22Rv1 (cell line): ENCODE data around the gene SH2B2.
"Not testable (repeated sequence)": the region's sequence is repeated elsewhere in the genome, so short reads cannot be mapped to it uniquely, and the experiment has no call there.

Experiments used
- H3K27ac ChIP-seq: fragments of 450-650 bp; 2 replicates; pipeline ENCODE4 v1.5.1; 2017
- ZFX ChIP-seq: fragments of 450-650 bp; IDR thresholded peaks from 2 replicates; pipeline ENCODE4 v1.6.1; 2017; ENCODE audit warnings: antibody characterized with exemption, borderline replicate concordance
- TF ChIP-seq, protein P1 (sequence below): fragments of 450-650 bp; IDR thresholded peaks from 2 replicates; pipeline ENCODE4 v1.5.1; 2017; ENCODE audit warnings: mild to moderate bottlenecking

The SH2B2 gene

DNA sequence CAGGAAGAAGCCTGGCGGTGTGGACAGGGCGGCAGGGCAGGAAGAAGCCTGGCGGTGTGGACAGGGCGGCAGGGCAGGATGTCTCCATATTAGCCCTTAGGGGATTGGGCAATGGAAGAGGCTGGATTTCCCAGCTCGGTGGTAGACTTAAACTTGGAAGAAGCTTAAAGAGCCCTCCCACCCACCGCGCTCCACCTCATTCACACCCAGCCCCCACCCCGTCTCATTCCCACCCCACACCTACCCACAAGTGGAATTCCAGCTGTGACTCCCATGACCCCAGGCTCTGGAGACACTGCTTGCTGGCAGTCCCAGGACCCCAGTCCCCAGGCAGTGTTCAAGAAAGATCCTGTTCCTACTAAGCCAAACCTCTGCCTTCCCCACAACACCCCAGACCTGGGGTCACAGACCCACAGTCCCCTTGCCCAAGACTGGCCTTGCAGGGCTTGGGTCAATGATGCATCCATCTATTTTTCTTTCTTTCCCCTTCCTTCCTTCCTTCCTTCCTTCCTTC is 35.6 kb downstream of the SH2B2 start:
- TF ChIP-seq, protein P1, sequence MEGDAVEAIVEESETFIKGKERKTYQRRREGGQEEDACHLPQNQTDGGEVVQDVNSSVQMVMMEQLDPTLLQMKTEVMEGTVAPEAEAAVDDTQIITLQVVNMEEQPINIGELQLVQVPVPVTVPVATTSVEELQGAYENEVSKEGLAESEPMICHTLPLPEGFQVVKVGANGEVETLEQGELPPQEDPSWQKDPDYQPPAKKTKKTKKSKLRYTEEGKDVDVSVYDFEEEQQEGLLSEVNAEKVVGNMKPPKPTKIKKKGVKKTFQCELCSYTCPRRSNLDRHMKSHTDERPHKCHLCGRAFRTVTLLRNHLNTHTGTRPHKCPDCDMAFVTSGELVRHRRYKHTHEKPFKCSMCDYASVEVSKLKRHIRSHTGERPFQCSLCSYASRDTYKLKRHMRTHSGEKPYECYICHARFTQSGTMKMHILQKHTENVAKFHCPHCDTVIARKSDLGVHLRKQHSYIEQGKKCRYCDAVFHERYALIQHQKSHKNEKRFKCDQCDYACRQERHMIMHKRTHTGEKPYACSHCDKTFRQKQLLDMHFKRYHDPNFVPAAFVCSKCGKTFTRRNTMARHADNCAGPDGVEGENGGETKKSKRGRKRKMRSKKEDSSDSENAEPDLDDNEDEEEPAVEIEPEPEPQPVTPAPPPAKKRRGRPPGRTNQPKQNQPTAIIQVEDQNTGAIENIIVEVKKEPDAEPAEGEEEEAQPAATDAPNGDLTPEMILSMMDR, result no peak
- no peak for TF ChIP-seq ZFX
- no peak overlapping the region for H3K27ac ChIP-seq

DNA sequence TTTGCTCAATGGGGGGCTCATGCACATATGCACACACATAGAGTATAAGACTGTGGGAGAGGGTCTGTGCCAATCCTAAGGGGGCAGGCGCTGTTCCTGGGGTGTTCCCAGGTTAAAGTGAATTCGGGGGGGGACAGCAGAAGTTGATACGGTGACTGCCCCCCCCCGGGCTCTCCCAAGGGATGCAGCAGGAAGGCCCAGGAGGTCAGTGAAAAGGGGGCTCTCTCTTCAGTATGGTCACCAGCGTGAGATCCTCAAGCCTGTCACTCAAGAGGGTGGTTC is 37.2 kb downstream of the SH2B2 start:
- TF ChIP-seq, protein P1, result no peak
- TF ChIP-seq ZFX, result no peak
- no peak overlapping the region for H3K27ac ChIP-seq

DNA sequence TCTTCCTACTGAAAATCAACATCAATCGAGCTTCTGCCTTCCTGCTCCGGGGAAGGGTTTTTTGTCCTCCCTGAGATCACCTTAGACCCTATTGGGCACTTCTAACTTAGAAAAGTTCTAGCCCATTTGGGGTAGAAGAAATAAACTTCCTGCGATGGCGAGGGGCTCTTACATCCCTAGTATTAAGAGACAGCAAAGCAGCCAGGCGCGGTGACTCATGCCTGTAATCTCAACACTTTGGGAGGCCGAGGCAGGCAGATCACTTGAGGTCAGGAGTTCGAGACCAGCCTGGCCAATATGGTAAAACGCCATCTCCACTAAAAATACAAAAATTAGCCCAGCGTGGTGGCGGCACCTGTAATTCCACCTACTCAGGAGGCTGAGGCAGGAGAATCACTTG is 38.4 kb downstream of the SH2B2 start:
- not testable (repeated sequence) for H3K27ac ChIP-seq

DNA sequence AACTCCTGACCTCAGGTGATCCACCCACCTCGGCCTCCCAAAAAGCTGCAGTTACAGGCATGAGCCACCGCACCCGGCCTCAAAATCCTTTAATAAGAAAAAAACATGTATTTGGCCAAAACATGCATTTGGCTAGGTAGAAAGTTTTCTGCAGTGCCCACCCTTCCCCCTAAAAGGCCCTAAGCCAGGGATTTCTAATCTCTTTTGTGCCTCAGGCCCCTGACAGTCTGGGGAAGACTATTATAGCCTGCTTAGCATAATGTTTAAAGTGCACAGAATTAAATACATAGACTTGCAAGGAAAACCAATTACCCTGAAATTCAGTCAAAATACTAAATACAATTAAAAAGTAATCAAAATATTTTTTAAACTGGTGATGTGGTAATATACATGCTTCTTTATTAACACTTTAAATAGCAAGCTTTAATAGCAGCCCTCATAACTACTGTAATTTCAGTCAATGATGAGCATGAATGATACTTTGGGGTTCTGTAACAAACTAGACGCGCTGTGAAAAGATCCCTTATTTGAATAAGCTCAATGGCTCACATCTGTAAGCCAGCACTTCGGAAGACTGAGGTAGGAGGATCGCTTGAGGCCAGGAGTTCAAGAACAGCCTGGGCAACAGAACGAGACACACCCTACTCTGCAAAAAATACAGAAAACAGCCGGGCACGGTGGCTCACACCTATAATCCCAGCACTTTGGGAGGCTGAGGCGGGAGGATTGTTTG is 39.7 kb downstream of the SH2B2 start:
- TF ChIP-seq, protein P1, result no peak
- TF ChIP-seq ZFX, result no peak
- H3K27ac ChIP-seq, result no peak overlapping the region

DNA sequence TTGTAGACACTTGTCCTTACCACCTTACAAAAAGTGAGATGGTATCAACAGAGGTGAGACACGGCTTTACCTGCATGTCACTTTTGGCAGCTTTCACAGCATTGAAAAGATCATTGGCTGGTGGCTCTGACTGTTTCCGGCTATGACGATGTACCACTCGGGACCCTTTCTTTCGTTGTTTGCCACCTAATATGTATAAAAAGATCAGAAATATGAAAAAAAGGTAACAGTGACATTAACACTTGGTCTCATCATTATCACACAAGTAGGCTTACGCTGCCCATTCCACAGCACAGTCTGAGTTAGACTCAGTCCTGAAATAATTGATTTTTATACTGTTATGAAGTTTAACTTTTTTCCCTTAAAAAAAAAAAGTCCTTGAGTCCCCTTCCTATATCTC is 40.5 kb downstream of the SH2B2 start:
- H3K27ac ChIP-seq, result not testable (repeated sequence)

DNA sequence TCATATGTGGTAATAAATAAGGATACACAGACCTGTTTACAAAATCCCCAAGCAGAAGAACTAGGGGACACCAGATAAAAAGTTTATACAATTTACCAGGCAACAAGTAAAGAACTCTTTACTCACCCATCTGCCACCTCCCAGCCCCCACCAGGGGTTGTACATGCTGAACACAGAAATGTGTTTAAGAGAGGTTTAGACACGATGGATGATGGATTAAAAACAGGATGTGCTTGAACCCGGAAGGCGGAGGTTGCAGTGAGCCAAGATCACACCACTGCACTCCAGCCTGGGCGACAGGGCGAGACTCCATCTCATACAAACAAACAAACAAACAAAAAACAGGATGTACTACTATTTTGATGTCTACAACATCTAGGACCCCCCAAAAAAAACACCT is 42.2 kb downstream of the SH2B2 start:
- not testable (repeated sequence) for H3K27ac ChIP-seq

DNA sequence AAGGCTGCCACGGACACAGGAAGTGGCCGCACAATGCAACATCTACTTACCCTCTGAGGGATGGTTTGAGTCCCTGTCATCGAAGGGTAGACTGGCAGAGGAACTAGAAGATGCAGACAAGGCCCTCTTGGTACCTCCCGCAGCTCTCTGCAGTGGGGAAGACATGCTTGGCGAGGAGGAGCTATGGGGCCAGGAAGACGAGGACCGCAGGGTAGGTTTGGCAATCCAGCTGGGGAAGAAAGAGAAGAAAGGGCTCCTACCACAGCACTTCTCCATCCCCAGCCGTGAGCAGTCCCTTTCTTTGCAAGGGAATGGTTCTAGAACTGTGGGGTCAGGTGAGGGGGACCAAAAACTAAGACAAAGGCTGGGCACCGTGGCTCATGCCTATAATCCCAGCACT is 42.7 kb downstream of the SH2B2 start:
- H3K27ac ChIP-seq, result not testable (repeated sequence)

DNA sequence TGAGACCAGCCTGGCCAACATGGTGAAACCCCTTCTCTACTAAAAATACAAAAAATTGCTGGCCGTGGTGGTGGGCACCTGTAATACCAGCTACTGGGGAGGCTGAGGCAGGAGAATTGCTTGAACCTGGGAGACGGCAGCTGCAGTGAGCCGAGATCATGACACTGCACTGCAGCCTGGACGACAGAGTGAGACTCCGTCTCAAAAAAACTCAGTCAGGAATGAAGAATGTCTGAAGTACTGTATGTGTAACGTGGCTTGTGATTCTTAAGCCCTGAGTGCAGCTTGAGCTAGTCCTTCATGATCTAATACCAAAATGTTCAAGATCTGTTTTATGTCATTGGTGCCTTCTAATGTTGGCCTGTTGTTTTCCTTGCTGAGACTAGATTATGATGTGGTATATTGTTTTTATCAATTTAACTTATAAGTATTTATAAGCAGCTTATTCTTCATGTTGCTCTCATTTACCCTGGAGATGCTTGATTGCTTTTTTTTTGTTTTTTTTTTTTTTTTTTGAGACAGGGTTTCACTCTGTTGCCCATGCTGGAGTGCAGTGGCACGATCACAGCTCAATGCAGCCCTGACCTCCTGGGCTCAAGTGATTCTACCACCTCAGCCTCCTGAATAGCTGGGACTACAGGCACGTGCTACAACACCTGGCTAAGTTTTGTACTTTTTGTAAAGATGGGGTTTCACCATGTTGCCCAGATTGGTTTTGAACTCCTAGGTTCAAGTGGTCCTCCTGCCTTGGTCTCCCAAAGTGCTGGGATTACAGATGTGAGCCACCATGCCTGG is 44.2 kb downstream of the SH2B2 start:
- not testable (repeated sequence) for H3K27ac ChIP-seq

DNA sequence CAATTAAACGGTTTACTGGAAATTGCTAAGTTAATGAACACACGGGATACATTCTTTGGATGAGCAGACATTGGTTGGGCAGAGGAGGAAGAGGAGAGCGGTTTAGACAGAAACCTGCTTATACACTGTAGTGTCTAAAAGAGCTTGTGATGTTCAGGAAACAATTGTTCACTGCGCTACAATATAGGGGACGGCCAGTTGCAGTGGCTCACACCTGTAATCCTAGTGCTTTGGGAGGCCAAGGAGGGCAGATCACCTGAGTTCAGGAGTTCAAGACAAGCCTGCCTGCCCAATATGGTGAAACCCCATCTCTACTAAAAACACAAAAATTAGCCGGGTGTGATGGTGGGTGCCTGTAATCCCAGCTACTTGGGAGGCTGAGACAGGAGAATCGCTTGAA is 48.9 kb downstream of the SH2B2 start:
- not testable (repeated sequence) for H3K27ac ChIP-seq

DNA sequence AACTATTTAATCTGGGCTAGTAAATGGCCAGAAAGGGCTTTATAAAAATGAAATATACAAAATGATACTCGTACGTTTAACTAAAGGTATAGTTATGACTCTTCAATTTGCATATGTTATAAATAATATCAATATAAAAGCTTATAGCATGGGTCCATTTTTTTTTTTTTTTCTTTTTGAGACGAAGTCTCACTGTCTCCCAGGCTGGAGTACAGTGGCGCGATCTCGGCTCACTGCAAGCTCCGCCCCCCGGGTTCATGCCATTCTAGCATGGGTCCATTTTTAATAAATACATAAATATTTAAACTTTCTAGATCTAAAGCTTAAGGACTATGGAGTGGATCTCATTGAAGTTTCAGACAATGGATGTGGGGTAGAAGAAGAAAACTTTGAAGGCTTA is 50.3 kb downstream of the SH2B2 start:
- not testable (repeated sequence) for H3K27ac ChIP-seq

DNA sequence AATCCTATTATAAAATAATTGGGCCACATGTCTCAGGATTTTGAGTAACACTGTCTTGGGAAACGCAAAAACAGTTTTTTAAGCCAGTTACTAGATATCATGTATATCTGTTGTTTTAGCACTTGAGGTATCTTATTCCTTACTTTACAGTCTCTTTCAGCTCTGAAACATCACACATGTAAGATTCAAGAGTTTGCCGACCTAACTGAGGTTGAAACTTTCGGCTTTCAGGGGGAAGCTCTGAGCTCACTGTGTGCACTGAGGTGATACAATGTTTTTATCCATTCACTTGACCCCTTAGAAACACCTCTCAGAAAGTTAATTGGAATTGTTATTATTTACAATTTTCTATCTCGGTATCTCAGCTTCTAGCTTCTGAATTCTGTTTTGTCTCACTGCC is 50.8 kb downstream of the SH2B2 start:
- not testable (repeated sequence) for H3K27ac ChIP-seq

DNA sequence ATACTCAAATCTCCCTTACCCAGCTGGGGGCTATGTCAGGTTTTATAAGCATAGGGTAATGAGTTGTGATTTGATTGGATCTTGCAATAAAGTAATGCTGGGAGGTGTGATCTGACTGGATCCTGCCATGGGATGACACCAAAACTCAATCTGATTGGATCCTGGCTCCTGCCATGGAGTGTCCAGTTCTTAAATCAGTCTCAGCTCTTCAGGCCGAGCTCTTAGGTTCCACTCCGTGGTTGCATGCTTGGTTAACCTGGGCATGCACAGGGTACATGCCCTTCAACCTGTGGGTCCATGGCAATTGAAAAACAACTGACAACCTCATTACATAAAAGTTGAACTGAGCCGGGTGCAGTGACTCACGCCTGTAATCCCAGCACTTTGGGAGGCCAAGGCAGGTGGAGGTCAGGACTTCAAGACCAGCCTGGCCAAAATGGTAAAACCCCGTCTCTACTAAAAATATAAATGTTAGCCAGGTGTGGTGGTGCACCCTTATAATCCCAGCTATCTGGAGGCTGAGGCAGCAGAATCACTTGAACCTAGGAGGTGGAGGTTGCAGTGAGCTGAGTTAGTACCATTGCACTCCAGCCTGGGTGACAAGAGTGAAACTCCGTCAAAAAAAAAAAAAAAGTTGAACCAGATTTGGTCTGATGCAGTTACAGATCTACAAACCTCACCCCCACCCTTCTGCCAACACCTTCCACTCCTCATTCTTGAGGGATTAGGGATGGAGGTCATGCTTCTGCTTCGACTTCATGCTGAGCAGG is 54.1 kb downstream of the SH2B2 start:
- not testable (repeated sequence) for H3K27ac ChIP-seq

DNA sequence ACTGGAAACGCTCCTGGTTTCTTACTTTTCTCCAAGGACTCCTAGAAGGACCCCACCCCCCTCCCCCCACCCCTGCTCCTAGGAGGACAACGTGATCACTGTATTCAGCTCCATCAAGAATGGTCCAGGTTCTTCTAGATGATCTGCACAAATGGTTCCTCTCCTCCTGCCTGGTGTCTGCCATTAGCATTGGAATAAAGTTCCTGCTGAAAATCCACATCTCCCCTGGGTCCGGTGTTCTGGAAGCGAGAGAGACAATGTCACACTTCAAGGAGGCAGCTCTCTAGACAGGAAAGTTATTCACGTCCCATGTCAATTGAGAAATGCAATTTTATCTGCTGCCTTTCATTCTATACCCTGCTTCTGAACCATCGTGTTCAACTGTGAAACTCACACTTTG is 60.3 kb downstream of the SH2B2 start:
- H3K27ac ChIP-seq, result not testable (repeated sequence)

DNA sequence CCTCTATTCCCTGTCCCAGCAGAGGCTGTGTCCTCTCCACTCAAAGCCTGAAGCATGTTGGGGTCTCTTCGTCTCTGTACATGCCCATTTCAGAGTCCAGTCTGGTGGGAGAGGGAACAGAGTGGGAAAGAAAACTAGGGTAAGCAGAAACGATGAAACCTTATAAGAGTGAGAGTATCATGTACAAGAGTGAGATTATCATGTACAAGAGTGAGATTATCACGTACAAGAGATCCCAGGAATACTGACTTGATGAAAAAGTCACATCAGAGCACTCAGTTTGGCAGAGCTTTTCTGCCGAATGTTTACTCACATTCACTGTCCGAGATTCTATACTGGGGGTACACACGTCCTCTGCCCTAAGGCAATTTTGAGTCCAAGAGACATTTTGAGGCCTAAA is 69.7 kb downstream of the SH2B2 start, which contains the start of gene SPDYE6:
Gene SPDYE6 (minus strand): TSS at position 101 of the 400 bp plus-strand sequence. CDS start 421 bp downstream, outside the sequence.
- H3K27ac ChIP-seq, result not testable (repeated sequence)
